GM19043 (cell line): ENCODE data around the gene JMJD7.

Experiments used
- ATAC-seq: cut with Tn5 transposase; IDR thresholded peaks from one replicate; pipeline ENCODE4 v1.9.1; 2021; ENCODE audit warnings: low read depth; ENCODE audit not compliant: unreplicated experiment

The JMJD7 gene

DNA sequence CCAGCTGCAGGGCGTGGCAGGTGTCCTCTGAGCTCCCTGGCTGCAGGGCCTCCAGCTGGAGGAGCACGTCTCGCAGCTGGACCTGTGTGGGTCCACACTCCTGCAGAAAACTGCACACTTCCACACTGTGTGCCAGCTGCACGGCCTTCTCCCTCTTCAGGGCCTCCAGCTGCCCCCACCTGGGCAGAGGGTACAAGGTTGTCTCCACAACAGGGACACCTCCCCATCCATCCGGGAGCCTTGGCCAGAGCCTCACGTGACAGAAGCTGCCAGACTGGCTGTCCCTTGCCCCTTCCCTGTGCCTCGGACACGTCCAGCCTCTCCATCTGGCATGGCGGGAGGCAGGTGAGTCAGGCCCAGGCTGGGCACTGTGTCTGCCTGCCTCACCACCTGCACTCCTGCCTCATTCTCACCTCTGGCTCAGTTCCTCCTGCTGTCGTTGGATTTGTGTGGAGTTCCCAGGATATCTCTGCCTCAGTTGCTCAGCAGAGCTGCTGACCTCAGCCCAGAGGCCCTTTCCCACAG lies 51.5 kb downstream of the JMJD7 start:
- ATAC-seq: no peak

DNA sequence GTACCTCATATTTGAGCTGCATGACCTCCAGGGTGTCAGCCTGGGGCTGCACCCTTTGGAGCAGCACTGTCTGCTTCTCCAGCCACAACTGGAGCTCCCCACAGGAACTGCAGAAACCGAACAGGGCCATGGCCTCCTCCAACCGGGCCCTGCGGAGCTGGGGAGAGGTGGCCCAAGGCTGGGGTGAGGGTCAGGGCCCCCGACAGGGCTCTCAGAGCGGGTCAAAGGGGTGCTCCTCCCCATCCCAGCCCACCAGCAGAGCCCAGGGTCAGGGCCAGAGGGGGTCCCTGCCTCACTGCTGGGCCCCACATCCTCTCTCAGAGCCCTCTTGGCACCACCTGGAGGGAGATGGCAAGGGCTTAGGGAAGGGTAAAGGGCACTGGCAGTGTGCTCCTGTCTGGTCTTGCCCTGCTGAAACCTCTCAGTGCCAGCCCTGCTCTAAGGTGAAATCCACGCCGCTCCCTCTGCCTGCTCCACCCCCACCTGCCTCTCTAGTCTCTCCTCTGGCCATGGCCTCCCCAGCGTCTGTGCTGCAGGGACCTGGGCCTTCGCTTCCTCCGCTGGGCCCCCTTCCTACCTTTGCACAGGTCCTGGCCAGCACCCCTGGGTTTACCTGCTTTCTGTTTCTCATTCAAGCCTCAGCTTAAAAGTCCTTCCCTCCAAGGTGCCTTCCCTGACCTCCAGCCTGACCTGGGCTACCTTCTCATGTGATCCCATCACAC lies 52.4 kb downstream of the JMJD7 start:
- no peak for ATAC-seq

DNA sequence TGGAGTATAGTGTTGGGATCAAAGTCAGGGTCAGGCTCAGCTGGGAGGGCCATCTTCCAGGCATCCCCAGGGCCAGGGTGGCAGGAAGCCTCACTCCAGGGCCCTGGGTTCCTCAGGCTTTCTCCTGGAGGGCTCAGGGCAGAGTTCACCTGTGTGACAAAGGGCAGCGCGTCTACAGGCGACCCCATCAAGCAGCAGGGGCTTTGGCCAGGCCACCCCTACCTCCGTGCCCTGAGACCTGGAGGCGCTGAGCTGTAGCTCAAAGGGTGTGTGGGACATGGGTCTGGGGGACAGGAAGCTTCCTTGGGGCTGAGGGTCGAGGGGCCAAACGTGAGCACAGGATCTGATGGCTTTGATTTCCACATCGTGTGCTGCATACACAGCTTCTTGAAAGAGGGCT lies 53.2 kb downstream of the JMJD7 start:
- no peak for ATAC-seq

DNA sequence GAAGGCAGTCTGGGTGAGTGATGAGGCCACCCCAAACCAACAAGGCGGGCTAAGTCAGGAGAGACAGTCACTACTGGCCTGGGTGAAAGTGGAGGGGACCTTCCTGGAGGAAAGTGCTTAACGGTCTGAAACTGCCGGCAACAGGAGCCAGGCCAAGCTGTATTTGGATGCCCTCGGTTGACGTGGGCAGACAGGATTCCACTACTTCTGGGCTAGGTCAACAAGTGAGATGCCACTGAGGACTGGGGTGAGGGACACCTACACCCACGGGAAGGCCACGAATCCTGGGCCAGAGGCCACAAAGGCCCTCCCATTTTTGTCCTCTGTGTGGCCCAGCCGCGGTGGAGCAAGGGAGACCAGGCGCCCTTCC lies 53.6 kb downstream of the JMJD7 start:
- no peak for ATAC-seq

DNA sequence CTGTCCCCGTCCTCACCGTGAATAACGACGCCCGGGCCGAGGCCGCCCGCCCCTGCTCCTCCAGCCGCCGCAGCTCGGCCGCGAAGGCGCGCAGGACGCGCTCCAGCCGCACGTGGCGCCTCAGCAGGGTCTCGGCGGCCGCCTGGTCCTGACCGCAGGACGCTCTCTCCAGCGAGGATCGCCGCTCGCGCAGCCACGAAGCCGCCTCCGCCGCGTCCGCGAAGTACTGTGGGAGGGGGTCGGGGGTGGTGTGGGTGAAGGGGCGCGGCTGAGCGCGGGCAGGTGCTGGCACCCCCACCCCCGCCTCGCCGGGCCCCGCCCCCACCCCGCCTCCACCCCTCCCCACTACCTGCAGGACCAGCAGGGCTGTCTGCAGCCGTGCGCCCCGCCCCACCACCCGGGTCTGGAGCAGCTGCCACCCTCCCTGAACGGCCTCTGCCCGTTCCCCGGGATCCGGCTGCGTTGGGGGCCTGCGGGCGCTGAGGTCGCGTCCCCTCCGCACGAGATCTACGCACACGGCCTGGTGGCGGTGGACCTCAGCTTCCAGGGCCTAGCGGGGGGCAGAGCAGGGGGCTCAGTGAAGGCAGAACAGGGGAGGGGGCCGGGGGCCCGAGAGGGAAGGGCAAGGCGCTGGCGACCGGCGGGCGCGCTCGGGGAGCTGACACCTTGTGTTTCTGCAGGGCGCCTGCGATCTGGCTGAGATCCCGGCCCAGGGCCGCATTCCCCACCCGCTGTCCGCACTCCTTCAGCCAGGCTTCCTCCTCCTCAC lies 54.2 kb downstream of the JMJD7 start:
- ATAC-seq: no peak

DNA sequence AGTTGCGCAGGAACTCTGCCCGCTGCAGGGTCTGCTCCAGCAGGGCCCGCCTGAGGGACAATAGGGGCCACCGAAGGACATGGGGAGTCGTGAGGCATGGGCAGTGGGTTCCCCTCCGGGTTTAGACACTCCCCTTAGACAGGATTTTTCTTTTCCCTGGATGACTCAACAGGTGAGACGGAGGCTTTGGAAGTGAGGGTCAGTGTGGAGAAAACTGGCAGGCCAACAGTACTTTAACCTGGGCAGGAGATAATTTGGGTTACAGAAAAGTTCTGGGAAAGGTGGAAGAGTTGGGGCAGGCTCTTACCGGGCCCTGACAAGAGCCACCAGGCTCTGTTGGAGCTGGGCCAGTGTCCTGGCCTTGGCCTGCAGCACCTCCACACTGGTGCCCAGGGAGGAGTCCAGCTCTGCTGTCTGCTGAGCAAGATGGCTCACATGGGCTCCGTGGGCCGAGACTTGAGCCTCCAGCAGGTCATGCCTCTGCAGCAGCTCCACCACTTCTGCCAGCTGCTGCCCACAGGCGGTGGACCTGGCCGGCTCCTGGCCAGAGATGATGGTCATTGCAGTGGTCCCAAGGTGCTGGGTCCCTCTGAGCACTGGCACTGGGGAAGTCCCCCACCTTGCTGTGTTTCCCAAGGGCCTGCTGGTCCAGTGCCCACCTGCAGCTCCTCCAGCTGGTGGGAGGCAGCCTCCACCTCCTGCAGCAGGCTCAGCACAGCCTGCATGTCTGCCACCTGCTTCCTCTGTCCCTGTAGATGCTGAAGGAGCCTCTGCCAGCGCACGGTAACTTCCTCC lies 55.0 kb downstream of the JMJD7 start:
- no peak for ATAC-seq

DNA sequence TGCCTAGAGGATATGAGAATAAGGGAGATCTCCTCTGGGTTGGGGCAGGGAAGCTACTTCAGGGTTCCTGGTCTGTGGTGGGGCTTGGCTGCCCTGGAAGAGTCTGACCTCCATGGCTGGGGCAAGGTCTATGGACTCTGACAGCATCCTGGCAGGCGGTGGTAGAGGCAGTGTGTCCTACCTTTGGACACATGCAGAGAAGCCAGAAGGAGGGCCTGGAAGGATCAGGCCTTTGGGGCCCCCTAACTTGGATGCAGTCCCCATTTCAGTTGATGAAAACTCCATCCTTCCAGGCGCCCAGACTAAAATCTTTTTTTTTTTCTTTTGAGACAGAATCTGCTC lies 55.6 kb downstream of the JMJD7 start:
- ATAC-seq: no peak

DNA sequence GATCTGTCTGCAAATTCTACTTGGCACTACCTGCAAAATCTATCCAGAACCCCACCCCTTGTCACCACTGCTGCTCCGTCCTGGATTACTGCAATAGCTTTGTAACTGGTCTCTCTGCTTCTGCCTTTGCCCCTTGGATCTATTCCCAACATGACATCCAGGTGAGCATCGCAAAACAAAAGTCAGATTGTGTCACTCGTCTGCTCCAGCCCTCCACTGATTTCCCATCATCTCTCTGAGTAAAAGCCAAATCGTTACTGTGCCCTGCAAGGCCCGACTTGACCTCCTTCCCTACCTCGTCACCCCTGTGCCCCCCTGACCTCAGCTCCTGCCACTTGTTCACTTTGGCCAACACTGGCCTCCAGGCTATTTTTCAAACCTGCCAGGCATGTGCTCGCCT lies 56.6 kb downstream of the JMJD7 start:
- no peak for ATAC-seq

DNA sequence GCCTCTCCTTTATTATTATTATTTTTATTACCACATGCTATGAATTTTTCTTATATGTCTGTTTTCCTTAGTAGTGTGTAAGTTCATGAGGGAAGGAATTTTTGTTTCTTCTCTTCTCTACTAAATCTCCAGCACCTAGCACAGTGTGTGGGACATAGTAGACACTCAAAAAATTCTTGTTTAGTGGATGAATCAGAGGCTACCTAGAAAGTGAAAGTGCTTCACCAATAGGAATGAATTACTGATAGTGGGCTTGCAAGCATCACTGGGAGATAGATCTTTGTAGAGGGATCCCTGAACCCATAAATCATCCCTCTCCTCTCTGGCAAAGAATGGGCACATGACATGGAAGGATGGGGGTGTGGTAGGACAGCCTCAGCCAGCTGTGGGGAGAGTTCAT lies 57.4 kb downstream of the JMJD7 start:
- ATAC-seq: no peak

DNA sequence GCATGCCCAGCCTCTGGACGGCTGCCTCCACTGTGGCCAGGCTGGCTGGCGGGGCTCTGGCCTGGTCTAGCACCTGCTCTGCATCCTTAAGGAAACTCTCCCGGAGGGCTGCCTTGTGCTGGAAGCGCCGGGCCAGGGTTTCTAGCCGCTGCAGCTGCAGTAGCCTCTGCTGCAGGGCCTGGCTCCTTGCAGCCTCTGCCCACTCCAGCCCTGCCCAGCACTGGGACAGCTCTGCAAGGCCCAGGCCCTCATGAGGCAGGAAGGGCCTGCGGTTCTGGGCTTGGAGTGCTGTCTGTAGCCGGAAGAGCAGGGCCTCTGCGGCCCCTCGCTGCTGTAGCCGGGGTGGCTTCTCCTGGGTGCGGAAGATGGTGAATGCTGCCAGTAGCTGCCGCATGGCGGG lies 57.9 kb downstream of the JMJD7 start:
- no peak for ATAC-seq

DNA sequence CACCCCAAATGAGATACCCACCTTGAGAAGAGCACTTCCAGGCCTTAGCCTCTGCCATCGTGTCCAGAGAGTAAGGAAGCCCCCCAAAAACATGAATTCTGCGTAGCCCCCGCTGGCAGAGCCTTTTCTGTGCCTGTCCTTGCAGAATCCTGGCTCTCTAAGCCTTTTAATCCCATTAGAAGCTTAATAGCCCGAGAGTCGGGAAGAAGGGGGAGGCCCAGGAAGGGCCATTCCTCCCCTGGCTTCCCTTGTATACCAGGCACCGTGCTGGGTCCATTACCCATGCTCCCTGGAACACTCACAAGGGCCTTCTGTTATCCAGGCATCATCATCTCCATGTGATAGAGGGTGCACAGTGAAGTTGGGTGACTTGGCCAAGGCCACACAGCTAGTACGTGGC lies 58.8 kb downstream of the JMJD7 start:
- ATAC-seq: no peak

DNA sequence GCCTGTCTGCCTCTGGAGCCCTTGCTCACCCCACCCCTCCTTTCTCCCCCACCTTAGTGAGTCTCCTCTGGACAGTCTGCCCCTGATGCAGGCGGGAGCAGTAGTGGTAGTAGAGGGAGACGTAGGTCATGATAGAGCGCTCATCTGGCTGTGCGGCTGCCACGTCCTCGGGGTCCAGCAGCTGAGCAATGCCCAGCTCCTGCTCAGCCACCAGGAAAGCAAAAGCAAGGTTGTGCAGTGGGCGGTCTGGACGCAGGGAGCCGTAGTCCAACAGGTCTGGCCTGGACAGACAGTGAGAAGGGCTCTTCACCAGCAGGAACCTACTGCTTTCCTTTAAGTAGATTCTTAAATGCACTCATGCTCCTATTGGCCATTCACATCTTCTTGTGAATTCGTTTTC lies 59.3 kb downstream of the JMJD7 start:
- no peak for ATAC-seq
